A673 (cell line): ENCODE measurements around the gene LMCD1.

Experiments used
- CTCF ChIP-seq: fragments of 300-800, 200-600 bp; sonication (generic); conservative IDR thresholded peaks from 2 replicates; pipeline ENCODE4 v1.5.1; 2017; ENCODE audit warnings: low read depth, mild to moderate bottlenecking, antibody characterized with exemption, low read length, moderate library complexity, mixed read lengths
- EZH2 ChIP-seq: fragments of 200-600 bp; sonication (generic); IDR thresholded peaks from 2 replicates; pipeline ENCODE4 v1.6.1; 2017; ENCODE audit warnings: borderline replicate concordance, low read depth, mild to moderate bottlenecking, mixed read lengths, antibody characterized with exemption, low read length; ENCODE audit not compliant: poor library complexity, severe bottlenecking

GRCh38 chr3:8473029-8473428, 28.6 kb upstream of the LMCD1 start:
- TF ChIP-seq CTCF (no peak), EZH2 (no peak)
